DND-41 (cell line): ENCODE measurements around the gene COL6A3.

Experiments used
- ATAC-seq: fragments of 200-7000 bp; cut with Tn5 transposase; 3 replicates; pipeline ENCODE4 v1.9.1; 2021; ENCODE audit warnings: low read depth; ENCODE audit not compliant: insufficient read depth
- DNase-seq: peaks from one replicate; pipeline ENCODE4 v3.0.0-alpha.2; 2020
- H2AFZ ChIP-seq: 2 replicates; pipeline ENCODE4 v1.6.0; 2012; ENCODE audit warnings: low read depth, low read length
- H3K27ac ChIP-seq: 2 replicates; pipeline ENCODE4 v1.5.1; 2012; ENCODE audit warnings: low read length, inconsistent platforms
- H3K27me3 ChIP-seq: fragments of 200-600 bp; sonication (generic); 2 replicates; pipeline ENCODE4 v1.6.0; 2012; ENCODE audit warnings: low read length, mild to moderate bottlenecking, inconsistent platforms; ENCODE audit not compliant: insufficient read depth, poor library complexity
- H3K36me3 ChIP-seq: 2 replicates; pipeline ENCODE4 v1.5.1; 2012; ENCODE audit warnings: low read length, inconsistent platforms; ENCODE audit not compliant: insufficient read depth
- H3K4me1 ChIP-seq: 2 replicates; pipeline ENCODE4 v1.5.1; 2012; ENCODE audit warnings: mild to moderate bottlenecking, low read length; ENCODE audit not compliant: insufficient read depth
- H3K4me2 ChIP-seq: 2 replicates; pipeline ENCODE4 v1.6.0; 2012; ENCODE audit warnings: mild to moderate bottlenecking, moderate library complexity, low read length, inconsistent platforms; ENCODE audit not compliant: insufficient read depth
- H3K4me3 ChIP-seq, 2 experiments: fragments of 200-600 bp in 1 of 2; shearing (Covaris generic) in 1 of 2; 2 replicates each; pipeline ENCODE4 v1.5.1; 2012 to 2016; ENCODE audit warnings: inconsistent platforms in 2 of 2, low read length in 2 of 2, mild to moderate bottlenecking in 2 of 2, low read depth in 1 of 2, moderate library complexity in 1 of 2
- H3K79me2 ChIP-seq: 2 replicates; pipeline ENCODE4 v1.6.0; 2012; ENCODE audit warnings: low read length, inconsistent platforms; ENCODE audit not compliant: insufficient read depth
- H3K9ac ChIP-seq: 2 replicates; pipeline ENCODE4 v1.6.0; 2012; ENCODE audit warnings: low read depth, mild to moderate bottlenecking, inconsistent platforms, low read length, moderate library complexity
- H3K9me3 ChIP-seq: 2 replicates; pipeline ENCODE4 v1.5.1; 2012; ENCODE audit warnings: low read length, moderate library complexity, mild to moderate bottlenecking, inconsistent platforms; ENCODE audit not compliant: insufficient read depth, severe bottlenecking
- H4K20me1 ChIP-seq: 2 replicates; pipeline ENCODE4 v1.6.0; 2012; ENCODE audit warnings: low read length; ENCODE audit not compliant: insufficient read depth
- CTCF ChIP-seq: IDR thresholded peaks from 2 replicates; pipeline ENCODE4 v1.5.1; 2012; ENCODE audit warnings: borderline replicate concordance, low read length, moderate library complexity, mild to moderate bottlenecking; ENCODE audit not compliant: poor library complexity, severe bottlenecking; ENCODE audit errors: extremely low read depth
- EZH2 ChIP-seq: IDR thresholded peaks from 3 replicates; pipeline ENCODE4 v1.6.1; 2012; ENCODE audit warnings: borderline replicate concordance, low read depth, mild to moderate bottlenecking, moderate library complexity, low read length, inconsistent platforms; ENCODE audit not compliant: severe bottlenecking

Gene COL6A3

GRCh38 chr2:237392186-237392585 is 21.8 kb downstream of the COL6A3 start:
- Histone ChIP-seq H2AFZ (no peak overlapping the region), H3K9ac (no peak overlapping the region), H3K36me3 (no peaks in the 10 kb centered on the region), H3K4me1 (no peaks in the 10 kb centered on the region), H3K27ac (no peak overlapping the region), H3K27me3 (peaks cover 15% of the 10 kb centered on the region), H4K20me1 (0 out of 2 replicates have a peak, but pooled peaks cover 3% of the 10 kb centered on the region), H3K4me3 (no peak overlapping the region), H3K79me2 (no peaks in the 10 kb centered on the region), H3K9me3 (no peaks in the 10 kb centered on the region), H3K4me2 (no peak overlapping the region)
- DNase-seq (no peak), ATAC-seq (no peak)
- no peak for TF ChIP-seq CTCF
- no peak for TF ChIP-seq EZH2

- Histone ChIP-seq H3K27me3 (peaks cover 7% of the 10 kb centered on the region), H4K20me1 (0 out of 2 replicates have a peak, but pooled peaks cover 3% of the 10 kb centered on the region), H3K4me3 (no peak overlapping the region), H3K9ac (no peak overlapping the region), H3K36me3 (no peaks in the 10 kb centered on the region), H2AFZ (no peak overlapping the region), H3K4me1 (no peaks in the 10 kb centered on the region), H3K79me2 (no peaks in the 10 kb centered on the region), H3K9me3 (no peaks in the 10 kb centered on the region), H3K27ac (no peak overlapping the region), H3K4me2 (no peak overlapping the region)
- TF ChIP-seq EZH2 (no peak), CTCF (no peak)
- DNase-seq (no peak), ATAC-seq (no peak)
Observed at GRCh38 chr2:237391140-237391539, 22.8 kb downstream of the COL6A3 start.

GRCh38 chr2:237390235-237390634 is 23.7 kb downstream of the COL6A3 start:
- no peaks in the 10 kb centered on the region for H3K36me3 ChIP-seq

More at GRCh38 chr2:237390235-237390634, 23.7 kb downstream of the COL6A3 start:
- Histone ChIP-seq H3K79me2 (no peaks in the 10 kb centered on the region), H3K4me3 (no peak overlapping the region), H3K4me1 (no peaks in the 10 kb centered on the region), H3K9ac (no peak overlapping the region), H3K9me3 (no peaks in the 10 kb centered on the region), H3K4me2 (no peak overlapping the region), H3K27ac (no peak overlapping the region), H3K27me3 (peaks cover 7% of the 10 kb centered on the region), H4K20me1 (no peaks in the 10 kb centered on the region), H2AFZ (no peak overlapping the region)
- DNase-seq (no peak), ATAC-seq (no peak)
- no peak for TF ChIP-seq EZH2
- no peak for TF ChIP-seq CTCF
